Measurements from ENCODE around the gene ARHGAP26.

Gene ARHGAP26

DNA sequence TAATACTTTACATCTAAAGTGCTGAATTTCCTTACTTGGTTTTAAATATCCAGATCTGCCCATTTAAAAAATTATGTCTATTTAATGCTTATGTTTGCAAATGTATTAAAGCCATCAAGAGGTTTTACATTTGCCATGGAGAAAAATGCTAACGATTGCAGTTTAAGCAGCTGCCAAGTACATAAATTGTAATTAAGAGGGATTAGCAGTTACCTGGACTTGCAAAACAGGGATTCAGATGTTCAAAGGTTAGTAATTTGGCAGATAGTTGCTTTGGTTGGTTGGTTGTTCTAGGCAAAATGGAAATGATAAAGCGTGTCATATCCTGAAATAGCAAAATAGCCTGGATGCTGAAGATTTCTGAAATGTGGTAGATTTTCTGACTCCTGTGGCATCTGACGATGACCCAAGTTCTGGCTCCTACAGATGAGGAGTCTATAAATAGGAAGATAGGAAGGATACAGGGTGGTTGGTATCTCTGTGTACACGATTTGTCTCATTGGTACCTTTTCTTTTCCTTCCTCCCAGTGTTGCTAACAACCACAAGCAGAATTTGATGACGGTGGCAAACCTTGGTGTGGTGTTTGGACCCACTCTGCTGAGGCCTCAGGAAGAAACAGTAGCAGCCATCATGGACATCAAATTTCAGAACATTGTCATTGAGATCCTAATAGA, 350.4 kb downstream of the ARHGAP26 start:
- no peak for DNase-seq (ENCODE audit: low spot score)

- DNase-seq (ENCODE audit: low spot score): no peak
Measured at GRCh38 chr5:143121135-143121475, 350.9 kb downstream of the ARHGAP26 start.

GRCh38 chr5:143124593-143124992, 354.4 kb downstream of the ARHGAP26 start:
- DNase-seq (ENCODE audit: low spot score): no peak

GRCh38 chr5:143126174-143127019, 356.2 kb downstream of the ARHGAP26 start:
- no peak for DNase-seq (ENCODE audit: low spot score)

GRCh38 chr5:143128412-143129071, 358.4 kb downstream of the ARHGAP26 start:
- no peak for DNase-seq (ENCODE audit: low spot score)

DNA sequence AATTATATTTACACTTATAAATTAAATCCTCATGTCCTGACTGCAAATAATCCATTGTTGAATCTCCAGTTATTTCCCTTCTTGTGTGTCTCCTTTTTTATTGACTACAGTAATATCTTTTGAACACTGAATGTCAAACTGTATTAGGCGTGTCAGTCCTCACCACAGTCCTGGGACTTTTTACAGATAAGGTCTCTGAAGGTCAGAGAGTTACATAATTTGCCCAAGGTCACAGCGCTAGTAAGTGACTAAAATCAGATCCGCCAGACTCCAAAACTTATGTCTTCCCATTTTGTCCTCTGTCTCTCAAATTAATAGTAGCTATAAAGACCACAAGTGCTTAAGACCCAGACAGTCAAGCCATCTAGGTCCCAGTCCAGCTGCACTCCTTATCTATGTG, 359.0 kb downstream of the ARHGAP26 start:
- no peak for DNase-seq (ENCODE audit: low spot score)

DNA sequence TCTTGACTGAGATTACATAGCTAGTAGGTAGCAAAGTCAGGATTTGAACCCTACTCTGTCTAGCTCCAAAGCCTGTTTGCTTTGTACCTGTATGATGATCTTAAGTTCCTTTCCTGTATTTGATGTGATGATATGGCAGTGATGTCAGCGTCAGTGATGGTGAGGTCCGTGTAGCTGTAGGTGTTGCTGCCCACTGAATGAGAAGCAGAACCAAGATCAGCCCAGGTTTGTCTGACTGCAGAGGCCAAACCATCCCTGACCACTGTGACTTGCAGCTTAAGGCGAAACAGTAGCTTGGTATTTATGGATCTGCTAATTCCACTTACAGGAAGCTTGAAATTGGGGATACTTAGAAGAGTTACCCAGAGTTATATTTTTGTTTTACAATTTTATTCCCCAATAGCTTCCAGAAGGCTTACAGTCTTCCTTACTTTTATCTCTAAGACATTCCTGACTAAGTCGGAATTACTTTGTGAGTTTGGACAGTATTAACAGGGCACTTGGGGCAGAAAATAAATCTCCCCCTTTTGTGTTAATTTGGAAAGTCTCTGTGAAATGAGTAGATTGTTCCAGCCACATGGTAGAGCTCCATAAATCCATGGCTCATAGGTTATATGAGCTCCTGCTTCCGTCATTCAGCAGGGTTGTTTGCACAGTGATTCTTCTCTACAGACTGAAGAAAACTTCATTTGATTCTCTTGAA, 359.9 kb downstream of the ARHGAP26 start:
- no peak for DNase-seq (ENCODE audit: low spot score)

- no peak for DNase-seq (ENCODE audit: low spot score)
Measured at GRCh38 chr5:143130613-143131305, 360.6 kb downstream of the ARHGAP26 start.

- no peak for DNase-seq (ENCODE audit: low spot score)
Measured at GRCh38 chr5:143131972-143132371, 361.8 kb downstream of the ARHGAP26 start.

DNA sequence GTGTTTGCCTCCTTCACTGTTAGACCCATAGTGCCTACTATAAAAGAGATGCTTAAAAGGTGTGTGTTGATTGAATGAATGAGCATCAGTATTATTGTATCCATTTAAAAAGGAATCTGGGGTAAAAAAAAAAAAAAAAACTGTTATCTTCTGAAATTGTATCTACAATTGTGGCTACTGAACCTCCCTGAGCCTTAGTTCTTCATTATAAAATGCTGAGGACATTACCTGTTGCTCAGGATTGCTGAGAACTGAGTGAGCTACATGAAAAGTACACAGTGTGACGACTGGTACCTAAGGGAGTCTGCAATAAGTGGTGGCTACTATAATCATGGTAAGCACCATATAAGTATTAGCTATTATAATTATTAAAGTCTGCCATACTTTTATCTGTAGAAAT, 362.6 kb downstream of the ARHGAP26 start:
- no peak for DNase-seq (ENCODE audit: low spot score)

GRCh38 chr5:143133721-143134120, 363.5 kb downstream of the ARHGAP26 start:
- DNase-seq (ENCODE audit: low spot score): no peak

GRCh38 chr5:143134269-143134668, 364.1 kb downstream of the ARHGAP26 start:
- no peak for DNase-seq (ENCODE audit: low spot score)

- DNase-seq (ENCODE audit: low spot score): no peak
Measured at GRCh38 chr5:143134900-143135299, 364.7 kb downstream of the ARHGAP26 start.

DNA sequence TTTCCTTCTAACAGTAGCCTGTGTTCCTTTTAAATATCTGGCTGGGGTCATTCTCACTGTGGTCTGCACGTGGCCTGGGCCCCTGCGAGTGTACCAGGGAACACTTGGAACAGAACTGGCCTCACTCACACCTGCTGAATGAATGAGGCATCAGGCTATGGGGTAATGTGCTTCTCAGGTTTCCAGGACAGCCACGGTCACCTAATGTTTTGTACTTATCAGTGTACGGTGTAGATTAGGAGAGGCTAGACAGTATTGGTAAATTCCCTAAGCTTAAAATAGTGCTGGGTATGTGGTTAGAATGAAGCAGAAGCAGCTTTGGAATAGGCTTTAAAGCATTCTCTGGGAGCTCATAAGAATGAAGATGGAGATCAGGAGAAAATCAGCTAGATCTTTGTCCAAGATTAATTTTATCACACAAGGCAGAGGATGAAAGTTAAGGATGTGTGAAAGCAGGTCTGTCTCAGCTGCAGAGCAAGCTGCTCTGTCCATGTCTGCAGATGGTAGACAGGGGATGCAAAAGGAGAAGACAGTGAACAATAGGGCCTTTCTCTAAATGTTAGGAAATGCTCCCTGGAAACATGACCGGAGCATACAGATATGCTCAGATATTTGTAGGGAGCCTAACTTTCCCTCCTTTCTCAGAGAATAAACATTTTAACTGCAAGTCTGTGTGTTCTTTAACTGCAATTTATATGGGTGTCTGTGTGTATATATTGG, 365.8 kb downstream of the ARHGAP26 start:
- DNase-seq (ENCODE audit: low spot score): no peak

DNA sequence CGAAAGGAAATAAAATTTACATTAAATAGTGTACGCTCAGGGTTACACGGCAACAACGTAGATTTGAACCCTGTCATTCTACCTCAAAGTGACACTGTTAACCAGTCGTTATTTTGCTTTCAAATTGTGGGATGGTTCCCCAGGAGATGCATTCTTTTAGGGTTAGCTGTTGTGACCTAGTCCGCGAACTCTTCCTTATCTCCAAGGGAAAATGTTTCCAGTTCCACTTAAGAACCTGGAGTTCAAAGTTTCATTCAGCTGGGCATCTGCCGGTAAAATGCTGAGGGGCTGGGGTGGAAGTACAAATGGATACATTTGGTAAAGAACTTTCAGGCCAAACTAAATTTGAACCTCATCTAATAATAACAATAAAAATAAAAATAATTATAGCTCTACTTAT, 368.7 kb downstream of the ARHGAP26 start:
- peak; percentile 7 for DNase-seq (ENCODE audit: low spot score)

DNA sequence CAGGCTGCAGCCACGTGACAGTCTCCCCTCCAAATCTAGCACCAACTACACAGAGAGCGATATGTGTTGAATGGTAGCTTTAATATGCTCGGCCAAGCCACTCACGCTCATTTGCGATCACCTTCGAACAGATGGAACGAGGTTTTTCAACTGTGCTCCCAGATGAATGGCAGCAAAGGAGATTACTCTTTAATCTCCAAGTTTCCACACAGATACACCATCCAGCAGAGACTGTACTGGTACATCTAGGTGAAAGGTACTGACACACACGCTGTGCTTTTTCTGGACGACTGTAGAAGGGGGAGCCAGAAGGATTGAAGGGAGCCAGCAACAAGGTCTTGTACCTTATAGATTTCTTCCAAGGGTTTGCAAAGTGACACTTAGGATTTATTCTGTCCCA, 369.4 kb downstream of the ARHGAP26 start:
- DNase-seq (ENCODE audit: low spot score): no peak

DNA sequence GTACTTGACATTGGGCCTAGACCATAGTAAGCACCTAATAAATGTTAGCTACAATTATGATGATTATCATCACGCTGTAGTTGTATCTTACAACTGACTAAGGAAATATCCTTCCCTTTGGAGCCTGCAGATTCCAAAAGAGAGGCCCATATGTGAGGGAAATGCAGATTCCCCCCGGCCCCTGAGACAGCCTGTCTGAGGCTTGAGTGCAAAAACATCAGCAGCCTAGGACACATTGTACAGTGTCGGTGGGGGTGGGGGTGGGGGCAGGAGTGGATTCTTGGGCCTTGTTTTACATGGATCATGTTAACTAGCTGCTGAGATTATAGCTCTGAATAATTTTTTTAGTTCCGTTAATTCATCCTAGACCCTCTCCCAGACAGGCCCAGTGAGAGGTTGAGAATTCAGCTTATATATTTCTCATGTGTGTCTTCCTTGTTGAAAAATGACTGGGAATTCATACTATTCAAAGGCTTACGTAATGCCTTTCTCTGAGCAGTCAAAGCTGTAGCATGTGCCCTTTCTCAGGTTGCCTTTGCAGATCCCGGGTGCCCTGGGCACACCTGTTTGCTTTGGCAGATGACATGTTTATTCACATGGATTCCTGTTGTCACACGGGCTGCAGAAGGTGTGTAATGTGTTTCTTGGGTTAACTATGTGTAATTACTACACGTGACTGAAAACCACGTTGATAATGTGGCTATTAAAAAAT, 370.5 kb downstream of the ARHGAP26 start:
- no peak for DNase-seq (ENCODE audit: low spot score)

DNA sequence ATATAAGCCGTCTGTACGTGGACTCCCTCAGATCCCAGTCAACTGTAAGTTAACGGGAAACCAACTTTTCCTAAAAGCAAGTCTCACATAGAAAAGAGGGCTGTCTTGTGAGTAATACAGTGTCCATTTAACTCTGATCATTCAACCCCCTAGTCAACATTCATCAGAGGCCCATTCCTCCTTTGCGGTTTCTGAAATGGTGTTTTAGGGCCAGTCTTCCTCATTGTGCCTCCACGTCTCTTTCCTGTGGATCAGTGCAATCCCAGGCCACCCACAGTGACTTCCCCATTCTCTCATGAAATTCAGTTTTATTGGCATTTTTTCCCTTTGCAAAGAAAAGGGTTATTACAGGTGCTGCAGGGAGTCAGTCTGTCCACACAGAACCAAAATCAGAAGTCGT, 371.5 kb downstream of the ARHGAP26 start:
- DNase-seq (ENCODE audit: low spot score): no peak

DNA sequence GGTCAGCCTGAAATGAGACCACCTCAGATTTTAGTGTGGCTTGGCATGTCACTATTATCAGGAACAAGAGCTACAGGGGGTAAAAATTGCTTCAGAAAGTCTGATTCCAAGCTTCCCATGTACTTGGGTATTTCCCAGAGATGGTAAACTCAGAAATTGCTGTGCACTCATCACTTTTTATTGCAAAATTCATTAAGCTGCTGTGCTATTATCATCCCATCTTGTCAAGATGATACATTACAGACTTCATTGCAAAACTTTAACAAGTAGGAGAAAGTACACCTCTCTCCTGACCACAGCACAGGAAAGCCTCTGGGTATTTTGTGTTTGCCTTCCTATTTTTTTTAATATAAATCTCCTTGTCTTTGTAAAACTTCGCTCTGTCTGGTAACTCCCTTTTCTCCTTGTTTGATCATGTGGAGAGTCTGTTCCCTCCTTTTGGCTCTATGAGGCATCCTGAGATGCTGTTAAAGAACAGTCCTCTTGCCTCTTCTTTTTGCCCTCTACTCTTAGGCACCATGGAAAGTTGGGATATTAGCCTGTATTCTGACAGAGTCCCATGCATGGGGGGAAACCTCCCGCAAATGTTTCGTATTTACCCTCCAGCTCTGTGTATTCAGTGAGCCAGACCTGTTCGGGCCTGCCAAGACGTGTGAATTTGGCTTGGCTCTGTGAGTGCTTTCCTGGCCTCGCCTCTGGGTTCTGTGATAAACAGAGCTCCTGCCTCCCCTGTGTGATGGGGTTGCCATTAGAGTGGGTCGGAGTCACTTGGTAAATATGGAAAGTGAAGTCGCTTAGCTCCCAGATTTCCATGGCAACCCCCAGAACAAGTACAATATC, 372.6 kb downstream of the ARHGAP26 start:
- DNase-seq (ENCODE audit: low spot score): no peak

DNA sequence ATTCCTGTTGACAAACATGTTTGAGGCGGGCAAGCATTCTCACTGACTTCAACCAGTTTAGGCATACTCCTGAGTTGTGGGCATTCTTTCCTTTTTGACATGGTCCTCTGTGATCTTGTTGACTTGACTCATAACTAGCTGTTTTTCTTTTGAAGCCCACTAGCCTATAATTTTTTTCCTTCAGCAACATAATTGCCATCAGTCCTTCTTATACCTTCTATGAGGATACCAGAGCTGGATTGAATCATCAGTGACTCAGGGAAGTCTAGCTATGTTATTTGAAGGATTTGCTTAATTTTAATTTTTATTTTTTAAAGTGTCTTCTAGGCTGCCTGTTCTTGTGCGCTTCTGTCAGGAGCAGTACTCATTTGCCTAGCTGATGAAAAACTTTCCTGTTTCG, 373.8 kb downstream of the ARHGAP26 start:
- no peak for DNase-seq (ENCODE audit: low spot score)

Data from LoVo (cell line).